GM06990 (cell line): ENCODE data around the gene ACAA2.

Experiments used
- DNase-seq: peaks from one replicate; pipeline ENCODE4 v3.0.0-alpha.2; 2011; ENCODE audit not compliant: insufficient read length; ENCODE audit errors: extremely low read depth
- H3K27me3 ChIP-seq: replicated peaks from 2 replicates; pipeline ENCODE4 v1.6.0; 2011; ENCODE audit warnings: low read length; ENCODE audit not compliant: control insufficient read depth, insufficient read depth
- H3K36me3 ChIP-seq: 2 replicates; pipeline ENCODE4 v1.5.1; 2011; ENCODE audit warnings: low read length; ENCODE audit not compliant: control insufficient read depth, insufficient read depth
- H3K4me3 ChIP-seq: replicated peaks from 2 replicates; pipeline ENCODE4 v1.5.1; 2011; ENCODE audit warnings: low read depth, mild to moderate bottlenecking, control low read depth, low read length
- TF ChIP-seq, protein P1 (sequence below): IDR thresholded peaks from 2 replicates; pipeline ENCODE4 v1.5.1; 2011; ENCODE audit warnings: low read length, control low read depth, mild to moderate bottlenecking, inconsistent platforms; ENCODE audit not compliant: insufficient read depth, poor library complexity, severe bottlenecking

The ACAA2 gene

DNA sequence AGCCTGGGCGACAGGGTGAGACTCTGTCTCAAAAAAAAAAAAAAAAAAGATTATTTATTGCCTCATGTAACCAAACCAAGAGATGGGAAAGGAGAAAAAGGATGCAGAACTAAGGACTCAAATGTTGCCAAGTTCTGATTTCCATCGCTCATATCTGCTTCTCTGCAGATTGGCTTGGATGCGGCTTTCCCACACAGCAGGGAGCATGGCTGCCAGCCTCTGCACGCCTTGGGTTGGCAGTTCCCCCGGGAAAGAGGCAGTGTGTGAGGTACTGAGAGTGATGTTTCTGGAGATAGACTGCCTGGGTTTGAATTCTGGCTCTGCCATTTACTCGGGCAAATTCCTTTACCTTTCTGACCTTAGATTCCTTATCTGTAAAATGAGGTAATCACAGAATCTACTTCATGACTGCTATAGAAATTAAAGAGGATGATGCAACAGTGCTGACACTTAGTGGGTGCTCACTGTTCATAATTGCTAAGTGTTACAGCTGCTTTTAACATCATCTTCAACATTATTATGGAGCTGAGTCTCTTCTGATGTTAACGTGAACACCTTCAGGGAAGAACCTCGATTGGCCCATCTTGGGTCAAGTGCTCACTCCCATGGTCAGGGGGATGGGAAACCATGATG, 68.8 kb downstream of the ACAA2 start:
- Histone ChIP-seq H3K4me3 (no peak overlapping the region), H3K27me3 (no peaks in the 10 kb centered on the region; the same call in 1 of the 2 replicates), H3K36me3 (no peaks in the 10 kb centered on the region)
- TF ChIP-seq, protein P1, sequence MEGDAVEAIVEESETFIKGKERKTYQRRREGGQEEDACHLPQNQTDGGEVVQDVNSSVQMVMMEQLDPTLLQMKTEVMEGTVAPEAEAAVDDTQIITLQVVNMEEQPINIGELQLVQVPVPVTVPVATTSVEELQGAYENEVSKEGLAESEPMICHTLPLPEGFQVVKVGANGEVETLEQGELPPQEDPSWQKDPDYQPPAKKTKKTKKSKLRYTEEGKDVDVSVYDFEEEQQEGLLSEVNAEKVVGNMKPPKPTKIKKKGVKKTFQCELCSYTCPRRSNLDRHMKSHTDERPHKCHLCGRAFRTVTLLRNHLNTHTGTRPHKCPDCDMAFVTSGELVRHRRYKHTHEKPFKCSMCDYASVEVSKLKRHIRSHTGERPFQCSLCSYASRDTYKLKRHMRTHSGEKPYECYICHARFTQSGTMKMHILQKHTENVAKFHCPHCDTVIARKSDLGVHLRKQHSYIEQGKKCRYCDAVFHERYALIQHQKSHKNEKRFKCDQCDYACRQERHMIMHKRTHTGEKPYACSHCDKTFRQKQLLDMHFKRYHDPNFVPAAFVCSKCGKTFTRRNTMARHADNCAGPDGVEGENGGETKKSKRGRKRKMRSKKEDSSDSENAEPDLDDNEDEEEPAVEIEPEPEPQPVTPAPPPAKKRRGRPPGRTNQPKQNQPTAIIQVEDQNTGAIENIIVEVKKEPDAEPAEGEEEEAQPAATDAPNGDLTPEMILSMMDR, result no peak
- no peak for DNase-seq

DNA sequence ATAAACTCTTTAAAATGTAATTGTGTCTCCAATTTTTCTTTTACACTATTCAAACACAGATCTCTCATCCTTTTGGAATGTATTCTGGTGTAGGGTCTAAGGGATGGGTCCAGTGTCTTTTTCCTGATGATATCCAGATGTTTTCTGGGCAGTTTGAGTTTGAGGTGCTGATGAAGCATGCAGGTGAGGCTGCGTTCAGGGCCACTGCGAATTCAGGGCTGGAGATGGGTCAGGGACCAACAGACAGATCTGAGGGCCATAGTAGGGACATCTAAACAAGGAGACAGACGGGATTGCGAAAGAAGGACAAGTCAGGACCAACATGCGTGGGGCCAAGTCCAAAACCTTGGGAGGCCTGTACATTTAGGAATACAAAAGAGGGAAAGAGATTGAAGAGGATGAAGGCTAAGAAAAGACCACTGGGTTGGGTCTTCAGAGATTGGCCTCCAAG, 70.2 kb downstream of the ACAA2 start:
- TF ChIP-seq, protein P1, result no peak
- no peaks in the 10 kb centered on the region; the same call in 1 of the 2 replicates for H3K27me3 ChIP-seq
- H3K4me3 ChIP-seq, result no peak overlapping the region
- H3K36me3 ChIP-seq, result no peaks in the 10 kb centered on the region
- no peak for DNase-seq

DNA sequence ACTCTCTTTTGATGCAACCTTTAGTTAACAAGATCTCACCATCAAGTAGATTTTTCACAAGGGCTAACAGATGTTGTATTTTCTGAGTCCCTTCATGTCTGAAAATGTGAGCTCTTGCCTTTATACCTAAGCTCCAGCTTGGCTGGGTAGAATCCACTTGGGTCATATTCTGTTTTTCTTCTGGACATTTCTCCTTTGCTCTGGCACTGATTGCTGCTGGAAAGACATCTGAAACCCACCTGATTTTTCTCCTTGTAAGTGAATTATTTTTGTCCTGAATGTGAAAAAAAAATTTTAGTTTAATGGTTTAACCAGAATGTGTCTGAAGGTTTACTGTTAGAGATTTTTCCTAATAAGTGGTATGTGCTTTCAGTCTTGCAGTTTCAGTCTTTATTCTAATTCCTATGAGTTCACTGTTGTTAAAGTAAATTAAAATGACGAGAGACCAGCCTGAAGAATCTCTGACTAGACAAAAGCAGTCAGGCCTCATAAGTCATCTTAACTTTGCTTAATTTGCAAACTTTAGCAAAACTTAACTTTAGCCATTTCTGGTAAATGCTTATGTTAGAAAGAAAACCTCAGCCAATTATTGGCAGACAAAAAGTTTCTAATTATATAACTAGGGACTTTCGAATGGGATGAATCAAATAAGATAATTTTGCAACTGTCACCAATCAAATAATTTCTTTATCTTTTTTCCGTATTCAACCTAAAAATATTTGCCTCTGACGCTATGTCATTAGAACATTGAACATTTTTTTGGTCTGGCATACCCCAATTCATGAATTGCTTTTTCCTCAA, 70.8 kb downstream of the ACAA2 start:
- DNase-seq, result no peak
- Histone ChIP-seq H3K4me3 (no peak overlapping the region), H3K27me3 (no peaks in the 10 kb centered on the region; the same call in 1 of the 2 replicates), H3K36me3 (no peaks in the 10 kb centered on the region)
- TF ChIP-seq, protein P1, result no peak

DNA sequence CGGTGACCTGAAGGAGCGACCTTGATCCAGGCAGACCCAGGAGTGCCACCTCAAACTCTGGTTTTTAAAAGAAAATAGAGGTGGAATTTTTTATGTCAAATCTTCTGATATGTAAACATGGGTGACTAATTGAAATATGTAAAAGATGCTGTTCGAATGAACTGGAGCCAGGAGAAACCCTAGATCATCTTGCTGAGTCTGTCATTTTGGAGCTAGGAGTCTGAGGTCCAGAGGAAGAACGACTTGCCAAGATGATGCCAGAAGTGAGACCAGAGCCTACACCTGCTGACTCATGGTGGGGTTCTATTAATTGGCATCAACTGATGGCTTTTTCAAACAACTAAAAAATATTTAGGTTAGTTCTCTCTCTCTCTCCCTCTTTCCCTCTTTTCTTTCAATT, 74.1 kb downstream of the ACAA2 start:
- TF ChIP-seq, protein P1, result no peak
- no peaks in the 10 kb centered on the region for H3K36me3 ChIP-seq
- no peak for DNase-seq
- no peaks in the 10 kb centered on the region; the same call in 1 of the 2 replicates for H3K27me3 ChIP-seq
- H3K4me3 ChIP-seq, result no peak overlapping the region

- Histone ChIP-seq H3K4me3 (no peak overlapping the region), H3K36me3 (no peaks in the 10 kb centered on the region), H3K27me3 (no peaks in the 10 kb centered on the region; the same call in 1 of the 2 replicates)
- TF ChIP-seq, protein P1, result no peak
- DNase-seq, result no peak
These were observed 74.6 kb downstream of the ACAA2 start for GRCh38 chr18:49738721-49739120.
